Vagina (tissue), 2 donors: ENCODE results near the gene PTPRN2. TPM values are rescaled to one million over a fixed set of nuclear protein-coding genes. Genes with fewer than 3 reads are reported as not detected.

ENCODE experiments used
- DNase-seq, 2 donors: peaks; one replicate each; pipeline ENCODE4 v3.0.0-alpha.2; 2017; ENCODE audit errors: extremely low spot score in 2 of 2
- H3K27ac ChIP-seq: fragments of 200-600 bp; sonication (generic); one replicate; pipeline ENCODE4 v1.5.1; 2019
- H3K27me3 ChIP-seq: fragments of 200-600 bp; sonication (generic); one replicate; pipeline ENCODE4 v1.5.1; 2019
- H3K36me3 ChIP-seq, 2 donors: fragments of 200-600 bp; sonication (generic); one replicate each; pipeline ENCODE4 v1.5.1; 2017 to 2019
- H3K4me1 ChIP-seq: fragments of 200-600 bp; sonication (generic); one replicate; pipeline ENCODE4 v1.5.1; 2019
- H3K4me3 ChIP-seq, 2 donors: fragments of 200-600 bp; sonication (generic); 1 replicate in 1 of 2; 2 replicates in 1 of 2; pipeline ENCODE4 v1.5.1; 2016 to 2019
- H3K9me3 ChIP-seq: fragments of 200-600 bp; sonication (generic); one replicate; pipeline ENCODE4 v1.5.1; 2019
- CTCF ChIP-seq, 3 experiments: fragments of 450-650 bp in 2 of 3; fragments of 200-600 bp in 1 of 3; sonication (generic) in 1 of 3; IDR thresholded peaks; one replicate each; pipeline ENCODE4 v1.5.1; 2017 to 2019; ENCODE audit warnings: antibody characterized with exemption in 3 of 3, mild to moderate bottlenecking in 2 of 3, moderate library complexity in 2 of 3
- POLR2A ChIP-seq, 2 donors: fragments of 450-650 bp; IDR thresholded peaks; one replicate each; pipeline ENCODE4 v1.6.1; 2017; ENCODE audit warnings: antibody characterized with exemption in 2 of 2, mild to moderate bottlenecking in 2 of 2, moderate library complexity in 2 of 2
- POLR2AphosphoS5 ChIP-seq, 2 donors: sonication (generic); formaldehyde crosslinking; IDR thresholded peaks; one replicate each; pipeline ENCODE4 v1.9.0; 2017; ENCODE audit warnings: antibody characterized with exemption in 2 of 2, mild to moderate bottlenecking in 2 of 2, low read depth in 1 of 2; ENCODE audit not compliant: insufficient read depth in 1 of 2
- intact Hi-C: fragments of 100-400 bp; cut with DNase I; formaldehyde crosslinking; loops from one replicate; pipeline ENCODE4 v1.15.1; 2023
- total RNA-seq: library from RNA; depleted of rRNA; stranded (reverse); fragments of >200 nt; gene quantifications from one replicate; pipeline ENCODE4 v1.2.3, GENCODE V29; 2016

PTPRN2 gene
- total RNA-seq, 1 donor from 2014 or later, result 7.4 TPM

DNA sequence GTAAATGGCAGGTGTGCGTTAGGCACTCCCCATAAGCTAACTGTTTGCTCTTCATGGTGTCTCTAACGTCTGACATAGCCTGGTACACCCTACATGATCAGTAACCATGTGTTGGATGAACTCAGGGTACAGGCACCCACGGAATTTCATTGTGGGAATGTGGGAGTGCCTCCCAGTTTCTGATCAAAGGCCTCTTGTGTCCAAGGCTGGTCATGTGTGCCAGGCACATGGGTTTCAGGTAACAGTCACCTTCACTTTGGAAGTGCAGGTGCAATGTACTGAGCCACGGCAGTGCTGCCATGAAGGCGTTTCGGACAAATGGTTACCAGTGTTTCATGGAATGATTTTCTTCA is 952.5 kb downstream of the PTPRN2 start:
- TF ChIP-seq POLR2AphosphoS5 (IDR thresholded peaks at IDR 0.05; ENCODE audit: insufficient read depth in 1 of 2, low read depth in 1 of 2) (no peak), CTCF (IDR thresholded peaks at IDR 0.05) (no peak), POLR2A (IDR thresholded peaks at IDR 0.05) (no peak)
- Histone ChIP-seq H3K27me3 (no peaks in the 10 kb centered on the region), H3K9me3 (peaks cover 5% of the 10 kb centered on the region), H3K4me3 (no peak overlapping the region), H3K27ac (no peak overlapping the region), H3K36me3 (no peaks in the 10 kb centered on the region), H3K4me1 (no peaks in the 10 kb centered on the region)
- no peak for DNase-seq
- intact Hi-C loops, result no loop called here

DNA sequence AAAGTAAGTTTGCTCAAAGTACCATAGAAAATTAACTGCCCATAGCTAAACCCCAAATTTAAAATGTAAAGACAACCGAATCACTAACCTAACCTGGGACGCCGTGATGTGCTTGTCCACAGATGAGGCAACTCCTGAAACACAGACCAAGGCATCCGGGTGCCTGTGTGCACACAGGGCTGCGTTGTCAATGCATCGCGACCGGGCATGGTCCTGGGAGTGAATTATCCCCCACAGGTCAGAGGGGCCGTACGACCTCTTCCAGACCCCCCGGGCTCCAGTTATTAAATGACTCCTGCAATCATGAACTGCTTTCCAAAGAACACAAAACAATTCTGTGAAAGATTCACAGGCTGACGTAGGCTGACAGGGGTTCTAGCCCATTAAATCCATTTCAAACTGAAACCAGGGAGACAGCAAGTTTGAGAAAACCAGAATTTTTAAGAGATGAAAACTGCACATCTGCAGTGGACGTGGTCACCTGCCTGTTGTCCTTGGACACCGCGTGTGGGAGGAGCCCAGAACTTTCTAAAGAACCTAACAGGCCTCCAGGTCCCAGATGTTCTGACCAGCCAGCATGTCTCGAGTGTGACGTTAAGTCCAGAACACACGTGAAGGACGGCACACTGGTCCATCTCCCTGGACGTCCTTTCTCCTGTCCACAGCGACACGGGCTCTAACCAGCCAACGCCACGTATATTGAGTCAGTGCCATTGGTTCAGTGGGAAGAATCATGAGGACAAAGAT is 953.0 kb downstream of the PTPRN2 start:
- no peak for DNase-seq
- Histone ChIP-seq H3K4me1 (no peaks in the 10 kb centered on the region), H3K9me3 (no peaks in the 10 kb centered on the region), H3K4me3 (no peak overlapping the region), H3K27me3 (no peaks in the 10 kb centered on the region), H3K27ac (no peak overlapping the region), H3K36me3 (no peaks in the 10 kb centered on the region)
- no peak for TF ChIP-seq POLR2A (IDR thresholded peaks at IDR 0.05)
- TF ChIP-seq CTCF (IDR thresholded peaks at IDR 0.05), result no peak
- no peak for TF ChIP-seq POLR2AphosphoS5 (IDR thresholded peaks at IDR 0.05; ENCODE audit: insufficient read depth in 1 of 2, low read depth in 1 of 2)
- intact Hi-C loops, result no loop called here

DNA sequence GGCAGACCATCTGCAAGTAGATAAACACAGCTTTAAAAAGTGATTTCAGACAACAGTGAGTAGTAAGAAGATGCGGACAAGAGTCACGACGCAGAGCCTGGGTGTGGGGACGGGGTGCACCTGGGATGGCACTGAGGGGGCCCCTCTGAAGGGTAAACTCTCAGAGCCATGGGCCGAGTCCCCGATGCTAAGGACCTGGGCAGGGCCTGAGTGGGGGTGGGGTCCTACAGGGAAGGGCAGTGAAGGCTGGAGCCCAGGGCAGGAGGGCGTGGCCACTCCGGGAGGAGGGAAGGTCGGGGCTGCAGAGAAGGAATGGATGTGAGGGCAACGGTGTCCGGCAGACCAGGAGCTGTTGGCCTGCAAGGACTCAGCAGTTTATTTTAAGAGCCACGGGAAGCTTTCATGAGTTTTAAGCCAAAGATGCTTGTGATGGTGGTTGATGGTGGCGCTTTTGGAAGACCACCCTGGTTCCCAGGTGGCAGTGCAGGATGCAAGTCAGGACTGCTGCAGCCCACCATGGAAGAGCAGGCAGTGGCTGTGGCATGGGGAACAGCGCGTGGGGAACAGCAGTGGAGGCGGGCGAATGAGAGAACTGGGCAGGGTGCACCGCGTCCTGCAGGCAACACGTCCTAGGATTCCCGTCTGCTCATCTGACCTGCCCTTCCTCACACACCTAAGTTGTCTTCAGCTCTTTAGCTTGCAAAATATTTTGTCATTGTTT is 954.0 kb downstream of the PTPRN2 start:
- H3K4me3 ChIP-seq, result no peak overlapping the region
- H3K27me3 ChIP-seq, result no peaks in the 10 kb centered on the region
- DNase-seq, result no peak
- TF ChIP-seq CTCF (IDR thresholded peaks at IDR 0.05) (no peak), POLR2AphosphoS5 (IDR thresholded peaks at IDR 0.05; ENCODE audit: insufficient read depth in 1 of 2, low read depth in 1 of 2) (no peak), POLR2A (IDR thresholded peaks at IDR 0.05) (no peak)
- intact Hi-C loops, result no loop called here
- H3K4me1 ChIP-seq, result no peaks in the 10 kb centered on the region
- H3K36me3 ChIP-seq, result no peaks in the 10 kb centered on the region
- no peak overlapping the region for H3K27ac ChIP-seq
- no peaks in the 10 kb centered on the region for H3K9me3 ChIP-seq

- H3K27ac ChIP-seq, result no peak overlapping the region
- H3K4me1 ChIP-seq, result no peaks in the 10 kb centered on the region
- TF ChIP-seq POLR2AphosphoS5 (IDR thresholded peaks at IDR 0.05; ENCODE audit: insufficient read depth in 1 of 2, low read depth in 1 of 2) (no peak), CTCF (IDR thresholded peaks at IDR 0.05) (no peak), POLR2A (IDR thresholded peaks at IDR 0.05) (no peak)
- intact Hi-C loops, result no loop called here
- DNase-seq, result no peak
- H3K27me3 ChIP-seq, result no peaks in the 10 kb centered on the region
- H3K4me3 ChIP-seq, result no peak overlapping the region
- no peaks in the 10 kb centered on the region for H3K9me3 ChIP-seq
- H3K36me3 ChIP-seq, result no peaks in the 10 kb centered on the region
These were observed 957.2 kb downstream of the PTPRN2 start for GRCh38 chr7:157630301-157630853.

- intact Hi-C loops, result no loop called here
- Histone ChIP-seq H3K4me3 (no peak overlapping the region), H3K27me3 (no peaks in the 10 kb centered on the region), H3K9me3 (no peaks in the 10 kb centered on the region), H3K4me1 (no peaks in the 10 kb centered on the region), H3K27ac (no peak overlapping the region), H3K36me3 (no peaks in the 10 kb centered on the region)
- DNase-seq, result no peak
- no peak for TF ChIP-seq POLR2AphosphoS5 (IDR thresholded peaks at IDR 0.05; ENCODE audit: insufficient read depth in 1 of 2, low read depth in 1 of 2)
- no peak for TF ChIP-seq CTCF (IDR thresholded peaks at IDR 0.05)
These were observed 959.2 kb downstream of the PTPRN2 start for GRCh38 chr7:157628456-157628855.
